Measurements from ENCODE around the gene NUP98.

- TF ChIP-seq ZBTB33 (IDR thresholded peaks at IDR 0.05), result no peak
- TF ChIP-seq REST (IDR thresholded peaks at IDR 0.05), result no peak
- no peak for TF ChIP-seq MAX (IDR thresholded peaks at IDR 0.05)
- no peak for TF ChIP-seq JUND (IDR thresholded peaks at IDR 0.05)
- no peak for TF ChIP-seq GABPA (IDR thresholded peaks at IDR 0.05 in 1 of 2, conservative IDR thresholded peaks at IDR 0.05 in 1 of 2)
- TF ChIP-seq HNF4G (IDR thresholded peaks at IDR 0.05), result no peak
- TF ChIP-seq CTCF (IDR thresholded peaks at IDR 0.05; ENCODE audit: low read depth, low read length, missing input control), result no peak
- TF ChIP-seq SP1 (IDR thresholded peaks at IDR 0.05), result no peak
- no peak for TF ChIP-seq RAD21 (IDR thresholded peaks at IDR 0.05)
- no peak for TF ChIP-seq ATF3 (IDR thresholded peaks at IDR 0.05)
- no peak for TF ChIP-seq TAF1 (conservative IDR thresholded peaks at IDR 0.05)
- TF ChIP-seq EGR1 (IDR thresholded peaks at IDR 0.05; ENCODE audit: low read depth in 2 of 2), result no peak
- no peak for TF ChIP-seq HNF4A (conservative IDR thresholded peaks at IDR 0.05)
Measured at GRCh38 chr11:3685923-3686322, 111.4 kb downstream of the NUP98 start.
